KOPT-K1 (cell line): ENCODE results near the gene A3GALT2.

Experiments
- H3K27ac ChIP-seq: fragments of 200-600 bp; sonication (generic); 2 replicates; pipeline ENCODE4 v1.5.1; 2016; ENCODE audit warnings: antibody characterized with exemption, mild to moderate bottlenecking, low read depth, low read length; ENCODE audit not compliant: poor library complexity, severe bottlenecking
- H3K36me3 ChIP-seq: fragments of 200-600 bp; sonication (generic); 2 replicates; pipeline ENCODE4 v1.5.1; 2017; ENCODE audit warnings: antibody characterized with exemption, mild to moderate bottlenecking, low read length, moderate library complexity; ENCODE audit not compliant: insufficient read depth
- H3K9me3 ChIP-seq: fragments of 200-600 bp; sonication (generic); 2 replicates; pipeline ENCODE4 v1.5.1; 2017; ENCODE audit warnings: antibody characterized with exemption, low read length, mild to moderate bottlenecking; ENCODE audit not compliant: insufficient read depth, poor library complexity, severe bottlenecking

The A3GALT2 gene

GRCh38 chr1:33258788-33259274 lies 62.1 kb downstream of the A3GALT2 start:
- H3K36me3 ChIP-seq: peaks cover 24% of the 10 kb centered on the region; the same call in 1 of the 2 replicates
- H3K9me3 ChIP-seq: no peaks in the 10 kb centered on the region
- H3K27ac ChIP-seq: no peak overlapping the region

- peaks cover 23% of the 10 kb centered on the region; the same call in 1 of the 2 replicates for H3K36me3 ChIP-seq
- no peaks in the 10 kb centered on the region for H3K9me3 ChIP-seq
- peak overlapping the region; percentile 72 for H3K27ac ChIP-seq
These were observed 62.9 kb downstream of the A3GALT2 start for GRCh38 chr1:33257772-33258712.

- Histone ChIP-seq H3K36me3 (peaks cover 17% of the 10 kb centered on the region; the same call in 1 of the 2 replicates), H3K27ac (peak overlapping the region; percentile 72), H3K9me3 (no peaks in the 10 kb centered on the region)
These were observed 63.6 kb downstream of the A3GALT2 start for GRCh38 chr1:33257207-33257771.
